Neutrophil (primary cell): ENCODE data around the gene VAV1.
"Not testable (repeated sequence)": the region's sequence is repeated elsewhere in the genome, so short reads cannot be mapped to it uniquely, and the experiment has no call there.

ENCODE experiments used
- H3K27ac ChIP-seq: fragments of 200-600 bp; sonication (generic); 2 replicates; pipeline ENCODE4 v1.5.1; 2016; ENCODE audit warnings: mild to moderate bottlenecking, moderate library complexity
- H3K27me3 ChIP-seq: fragments of 200-600 bp; sonication (generic); 2 replicates; pipeline ENCODE4 v1.6.0; 2016; ENCODE audit warnings: mild to moderate bottlenecking
- H3K36me3 ChIP-seq: fragments of 200-600 bp; sonication (generic); 2 replicates; pipeline ENCODE4 v1.5.1; 2017
- H3K4me1 ChIP-seq, 2 experiments: fragments of 200-600 bp in 1 of 2; sonication (generic) in 1 of 2; 1 replicate in 1 of 2; 2 replicates in 1 of 2; pipeline versions ENCODE4 v1.5.1 to v1.6.1; 2013 to 2016; ENCODE audit warnings: low read depth in 1 of 2, low read length in 1 of 2, mild to moderate bottlenecking in 1 of 2, moderate library complexity in 1 of 2; ENCODE audit not compliant: control insufficient read depth in 1 of 2, insufficient read depth in 1 of 2
- H3K4me3 ChIP-seq, 2 experiments: fragments of 200-600 bp in 1 of 2; sonication (generic) in 1 of 2; 1 replicate in 1 of 2; 2 replicates in 1 of 2; pipeline ENCODE4 v1.5.1; 2013 to 2016; ENCODE audit warnings: low read depth in 1 of 2, low read length in 1 of 2, mild to moderate bottlenecking in 1 of 2, moderate library complexity in 1 of 2
- H3K9me3 ChIP-seq: fragments of 200-600 bp; sonication (generic); 2 replicates; pipeline ENCODE4 v1.5.1; 2016
- CTCF ChIP-seq: fragments of 200-600 bp; sonication (generic); IDR thresholded peaks from 2 replicates; pipeline ENCODE4 v1.5.1; 2016; ENCODE audit warnings: antibody characterized with exemption

The VAV1 gene

GRCh38 chr19:6793411-6793810 lies 20.9 kb downstream of the VAV1 start:
- Histone ChIP-seq H3K9me3 (no peaks in the 10 kb centered on the region), H3K4me3 (no peak overlapping the region), H3K36me3 (peaks cover 8% of the 10 kb centered on the region), H3K27ac (peak overlapping the region; percentile 18), H3K27me3 (no peaks in the 10 kb centered on the region), H3K4me1 (peaks cover 25 to 34% of the 10 kb centered on the region in 2 experiments)
- no peak for TF ChIP-seq CTCF

GRCh38 chr19:6793973-6794372 lies 21.5 kb downstream of the VAV1 start:
- no peaks in the 10 kb centered on the region for H3K27me3 ChIP-seq
- no peak for TF ChIP-seq CTCF
- H3K4me1 ChIP-seq = peaks cover 27 to 40% of the 10 kb centered on the region in 2 experiments
- peaks cover 3% of the 10 kb centered on the region for H3K36me3 ChIP-seq
- no peaks in the 10 kb centered on the region for H3K9me3 ChIP-seq
- peak overlapping the region; percentile 46 for H3K27ac ChIP-seq
- H3K4me3 ChIP-seq = no peak overlapping the region

GRCh38 chr19:6794686-6795431 lies 22.4 kb downstream of the VAV1 start:
- Histone ChIP-seq H3K9me3 (no peaks in the 10 kb centered on the region), H3K4me3 (no peak overlapping the region), H3K36me3 (peaks cover 3% of the 10 kb centered on the region), H3K4me1 (peaks cover 36 to 48% of the 10 kb centered on the region in 2 experiments), H3K27me3 (no peaks in the 10 kb centered on the region), H3K27ac (peak overlapping the region; percentile 46)
- no peak for TF ChIP-seq CTCF

- no peaks in the 10 kb centered on the region for H3K9me3 ChIP-seq
- H3K36me3 ChIP-seq = peaks cover 3% of the 10 kb centered on the region
- peak overlapping the region; percentile 64 for H3K27ac ChIP-seq
- no peak overlapping the region for H3K4me3 ChIP-seq
- no peak for TF ChIP-seq CTCF
- no peaks in the 10 kb centered on the region for H3K27me3 ChIP-seq
- peaks cover 47 to 55% of the 10 kb centered on the region in 2 experiments for H3K4me1 ChIP-seq
Measured at GRCh38 chr19:6796278-6796677, 23.8 kb downstream of the VAV1 start.

GRCh38 chr19:6797646-6798045 lies 25.1 kb downstream of the VAV1 start:
- H3K4me3 ChIP-seq = no peak overlapping the region
- H3K9me3 ChIP-seq = no peaks in the 10 kb centered on the region
- peaks cover 61 to 67% of the 10 kb centered on the region in 2 experiments for H3K4me1 ChIP-seq
- peak overlapping the region; percentile 64 for H3K27ac ChIP-seq
- peaks cover 3% of the 10 kb centered on the region for H3K36me3 ChIP-seq
- H3K27me3 ChIP-seq = no peaks in the 10 kb centered on the region
- no peak for TF ChIP-seq CTCF

- peaks cover 76 to 88% of the 10 kb centered on the region in 2 experiments for H3K4me1 ChIP-seq
Measured at GRCh38 chr19:6800160-6800790, 27.8 kb downstream of the VAV1 start.

More at GRCh38 chr19:6800160-6800790, 27.8 kb downstream of the VAV1 start:
- peak overlapping the region; percentile 93 for H3K27ac ChIP-seq
- H3K36me3 ChIP-seq, H3K27me3 ChIP-seq, H3K9me3 ChIP-seq, H3K4me3 ChIP-seq: not testable (repeated sequence)
